Activated T-cell treated with anti-CD3 and anti-CD28 coated beads, Interleukin-2, amount 50 U/mL, for 48 hours (primary cell): ENCODE results near the gene RASGEF1B.
"Not testable (repeated sequence)": the region's sequence is repeated elsewhere in the genome, so short reads cannot be mapped to it uniquely, and the experiment has no call there.

Experiments
- DNase-seq, 2 experiments: peaks; one replicate each; pipeline ENCODE4 v3.0.0-alpha.2; 2020

Gene RASGEF1B

GRCh38 chr4:81498046-81498445, 26.3 kb upstream of the RASGEF1B start:
- no peak for DNase-seq

- no peak for DNase-seq
Measured at GRCh38 chr4:81495345-81495744, 23.6 kb upstream of the RASGEF1B start.

GRCh38 chr4:81494031-81494431, 22.3 kb upstream of the RASGEF1B start:
- no peak for DNase-seq

GRCh38 chr4:81492606-81493230, 21.0 kb upstream of the RASGEF1B start:
- DNase-seq = no peak

GRCh38 chr4:81491943-81492342, 20.2 kb upstream of the RASGEF1B start:
- no peak for DNase-seq

- no peak for DNase-seq
Measured at GRCh38 chr4:81490403-81491160, 18.9 kb upstream of the RASGEF1B start.

- no peak for DNase-seq
Measured at GRCh38 chr4:81486502-81486901, 14.8 kb upstream of the RASGEF1B start.

GRCh38 chr4:81485310-81485980, 13.7 kb upstream of the RASGEF1B start:
- no peak for DNase-seq

GRCh38 chr4:81482326-81482725, 10.6 kb upstream of the RASGEF1B start:
- no peak for DNase-seq

GRCh38 chr4:81481151-81481550, 9.4 kb upstream of the RASGEF1B start:
- no peak for DNase-seq

- not testable (repeated sequence) for DNase-seq
Measured at GRCh38 chr4:81479573-81479972, 7.9 kb upstream of the RASGEF1B start.

GRCh38 chr4:81473331-81474265, 1.9 kb upstream of the RASGEF1B start:
- DNase-seq = not testable (repeated sequence)

- DNase-seq = no peak
Measured at GRCh38 chr4:81472281-81473182, 825 bp upstream of the RASGEF1B start.

GRCh38 chr4:81471298-81471587, 464 bp downstream of the RASGEF1B start:
- DNase-seq = no peak

GRCh38 chr4:81470456-81471297, 1.0 kb downstream of the RASGEF1B start:
- peak; percentile 61 to 66 for DNase-seq

GRCh38 chr4:81469781-81470455, 1.8 kb downstream of the RASGEF1B start:
- no peak for DNase-seq

GRCh38 chr4:81468678-81469077, 3.0 kb downstream of the RASGEF1B start:
- DNase-seq = no peak

GRCh38 chr4:81467672-81467964, 4.1 kb downstream of the RASGEF1B start:
- DNase-seq = no peak

GRCh38 chr4:81466841-81467671, 4.7 kb downstream of the RASGEF1B start:
- peak; percentile 70 to 72 for DNase-seq
